Left colon (tissue), 2 donors: ENCODE data around the gene SCNN1G. TPM values are rescaled to one million over a fixed set of nuclear protein-coding genes. Genes with fewer than 3 reads are reported as not detected.
"Not testable (repeated sequence)": the region's sequence is repeated elsewhere in the genome, so short reads cannot be mapped to it uniquely, and the experiment has no call there.

Experiments
- ATAC-seq: fragments of 200-7000 bp; cut with Tn5 transposase; one replicate; pipeline ENCODE4 v1.9.1; 2020; ENCODE audit warnings: mild to moderate bottlenecking, moderate library complexity
- DNase-seq, 2 donors: peaks; one replicate each; pipeline ENCODE4 v3.0.0-alpha.2; 2020
- intact Hi-C, 2 donors: fragments of 100-400 bp; cut with DNase I in 1 of 2; cut with micrococcal nuclease in 1 of 2; formaldehyde crosslinking; loops; one replicate each; pipeline versions ENCODE4 v1.11.2 to v1.14.0; 2022; cut with DNase I, micrococcal nuclease
- total RNA-seq, 2 donors: library from RNA; stranded (reverse); fragmentation: NEBNext Ultra II Directional; extraction: Animal tissue kit (Norgen Biotek cat#: 25700); gene quantifications; one replicate each; pipeline ENCODE4 v1.2.1, GENCODE V29; 2021
- donor health status: DM: no; HTN: no; CAD: no.
- donor health status: DM: yes; HTN: yes; CAD: no.

SCNN1G gene
- total RNA-seq, 2 donors from 2014 or later = 4.9 to 90.3 TPM

GRCh38 chr16:23229714-23230113 lies 47.2 kb downstream of the SCNN1G start:
- peak; percentile 84 for ATAC-seq
- peak; percentile 38 to 79 for DNase-seq
- intact Hi-C loops = no loop called here

GRCh38 chr16:23232806-23233205 lies 50.3 kb downstream of the SCNN1G start:
- DNase-seq = peak; percentile 67 to 75
- peak; percentile 64 for ATAC-seq
- intact Hi-C loops = no loop called here

DNA sequence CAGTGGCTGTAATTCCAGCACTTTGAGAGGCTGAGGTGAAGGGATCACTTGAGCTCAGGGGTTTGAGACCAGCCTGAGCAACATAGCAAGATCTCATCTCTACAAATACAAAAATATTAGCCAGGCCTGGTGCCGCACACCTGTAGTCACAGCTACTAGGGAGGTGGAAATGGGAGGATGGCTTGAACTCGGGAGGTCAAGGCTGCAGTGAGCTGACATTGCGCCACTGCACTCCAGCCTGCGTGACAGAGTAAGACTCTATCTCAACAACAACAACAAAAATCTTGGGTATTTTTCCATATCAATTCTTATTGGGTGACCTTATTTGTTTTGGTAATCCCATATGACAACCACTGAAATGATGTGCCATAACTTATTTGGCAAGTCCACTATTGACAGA lies 52.6 kb downstream of the SCNN1G start:
- DNase-seq (no peak), ATAC-seq (no peak)
- intact Hi-C loops = no loop called here

DNA sequence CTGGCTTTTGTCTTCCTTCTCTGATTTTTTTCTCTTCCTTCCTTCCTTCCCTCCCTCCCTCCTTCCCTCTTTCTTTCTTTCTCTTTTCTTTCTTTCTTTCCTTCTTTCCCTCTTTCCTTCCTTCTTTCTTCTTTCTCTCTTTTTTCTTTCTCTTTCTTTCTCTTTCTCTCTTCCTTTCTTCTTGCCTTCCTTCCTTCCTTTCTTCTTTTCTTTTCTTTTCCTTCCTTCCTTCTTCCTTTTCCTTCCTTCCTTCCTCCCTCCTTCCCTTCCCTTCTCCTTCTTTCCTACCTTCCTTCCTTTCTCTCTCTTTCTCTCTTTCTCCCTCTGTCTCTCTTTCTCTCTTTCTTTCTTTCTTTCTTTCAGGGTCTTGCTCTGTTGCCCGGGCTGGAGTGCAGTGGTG lies 54.4 kb downstream of the SCNN1G start:
- ATAC-seq (no peak), DNase-seq (no peak)
- intact Hi-C loops = no loop called here

DNA sequence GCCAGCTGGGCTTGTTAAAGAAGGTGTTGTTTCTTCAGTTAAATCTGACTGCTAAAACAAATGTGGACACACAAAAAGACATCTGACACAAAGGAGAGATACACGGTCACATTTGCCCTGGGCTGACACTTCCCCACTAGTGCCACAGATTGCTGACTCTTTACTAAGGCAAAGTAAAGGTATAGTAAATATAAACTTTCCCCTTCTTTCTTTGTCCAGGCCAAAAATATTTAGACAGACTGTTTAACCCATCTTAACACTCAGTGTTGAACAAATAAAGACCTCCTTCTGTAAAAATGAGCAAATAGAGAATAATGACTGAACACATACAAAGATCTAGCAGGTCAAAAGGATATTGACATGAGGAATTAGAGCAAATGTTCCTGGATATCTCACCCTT lies 58.4 kb downstream of the SCNN1G start:
- ATAC-seq = no peak
- DNase-seq = no peak
- intact Hi-C loops = no loop called here

- DNase-seq = no peak
- intact Hi-C loops = no loop called here
- ATAC-seq = no peak
Measured at GRCh38 chr16:23244122-23244521, 61.6 kb downstream of the SCNN1G start.

GRCh38 chr16:23245268-23245667 lies 62.7 kb downstream of the SCNN1G start:
- DNase-seq = no peak
- intact Hi-C loops = no loop called here
- no peak for ATAC-seq

- ATAC-seq (no peak), DNase-seq (no peak)
- intact Hi-C loops = no loop called here
Measured at GRCh38 chr16:23248261-23249194, 66.0 kb downstream of the SCNN1G start.

DNA sequence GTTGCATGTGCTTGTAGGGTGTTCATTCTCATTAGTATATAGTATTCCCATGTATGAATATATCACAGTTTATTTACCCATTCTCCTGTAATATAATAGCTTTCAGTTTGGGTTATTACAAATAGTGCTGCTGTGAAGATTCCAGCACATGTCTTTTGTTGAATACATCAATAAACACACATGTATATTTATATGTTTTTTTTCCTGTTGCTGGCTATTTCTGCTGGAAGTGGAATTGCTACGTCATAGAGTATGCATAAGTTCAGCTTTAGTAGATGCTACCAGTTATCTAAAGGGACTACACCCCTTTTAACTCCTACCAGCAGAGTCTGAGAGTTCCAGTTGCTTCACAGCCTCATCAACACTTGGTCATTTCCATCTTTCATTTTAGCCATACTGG lies 67.3 kb downstream of the SCNN1G start:
- ATAC-seq (no peak), DNase-seq (no peak)
- intact Hi-C loops = no loop called here

DNA sequence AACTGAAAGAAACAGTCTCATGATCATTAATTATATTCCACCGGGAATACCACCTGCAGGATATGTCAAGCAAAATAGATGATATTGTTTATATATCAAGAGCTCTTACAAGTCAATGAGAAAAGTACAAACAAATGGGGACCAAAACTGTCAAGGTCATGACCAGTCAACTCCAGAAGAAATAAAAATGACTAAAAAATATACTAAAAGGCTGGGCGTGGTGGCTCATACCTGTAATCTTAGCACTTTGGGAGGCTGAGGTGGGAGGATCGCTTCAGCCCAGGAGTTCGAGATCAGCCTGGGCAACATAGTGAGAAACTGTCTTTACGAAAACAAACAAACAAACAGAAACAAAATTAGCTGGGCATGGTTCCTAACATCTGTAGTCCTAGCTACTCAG lies 69.8 kb downstream of the SCNN1G start:
- DNase-seq = no peak
- intact Hi-C loops = no loop called here
- no peak for ATAC-seq

GRCh38 chr16:23253650-23254049 lies 71.1 kb downstream of the SCNN1G start:
- DNase-seq, intact Hi-C loops: not testable (repeated sequence)

GRCh38 chr16:23254338-23254737 lies 71.8 kb downstream of the SCNN1G start:
- ATAC-seq (no peak), DNase-seq (no peak)
- intact Hi-C loops = no loop called here

More at GRCh38 chr16:23253650-23254049, 71.1 kb downstream of the SCNN1G start:
- not testable (repeated sequence) for ATAC-seq

DNA sequence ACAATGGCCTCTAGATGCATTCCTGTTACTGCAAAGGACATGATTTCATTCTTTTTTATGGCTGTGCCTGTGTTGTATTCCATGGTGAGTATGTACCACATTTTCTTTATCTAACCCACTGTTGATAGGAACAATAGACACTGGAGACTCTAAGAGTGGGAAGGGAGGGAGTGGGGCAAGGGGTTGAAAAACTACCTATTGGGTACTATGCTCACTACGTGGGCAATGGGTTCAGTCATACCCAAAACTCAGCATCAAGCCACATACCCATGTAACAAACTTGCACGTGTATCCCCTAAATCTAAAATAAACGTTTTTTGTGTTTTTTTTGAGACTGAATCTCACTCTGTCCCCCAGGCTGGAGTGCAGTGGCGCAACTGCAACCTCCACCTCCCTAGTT lies 72.5 kb downstream of the SCNN1G start:
- intact Hi-C loops = no loop called here
- DNase-seq = no peak
- no peak for ATAC-seq

- DNase-seq (peak in 1 of 2 donors; percentile 53), ATAC-seq (peak; percentile 79)
- intact Hi-C loops = no loop called here
Measured at GRCh38 chr16:23256440-23256839, 73.9 kb downstream of the SCNN1G start.

DNA sequence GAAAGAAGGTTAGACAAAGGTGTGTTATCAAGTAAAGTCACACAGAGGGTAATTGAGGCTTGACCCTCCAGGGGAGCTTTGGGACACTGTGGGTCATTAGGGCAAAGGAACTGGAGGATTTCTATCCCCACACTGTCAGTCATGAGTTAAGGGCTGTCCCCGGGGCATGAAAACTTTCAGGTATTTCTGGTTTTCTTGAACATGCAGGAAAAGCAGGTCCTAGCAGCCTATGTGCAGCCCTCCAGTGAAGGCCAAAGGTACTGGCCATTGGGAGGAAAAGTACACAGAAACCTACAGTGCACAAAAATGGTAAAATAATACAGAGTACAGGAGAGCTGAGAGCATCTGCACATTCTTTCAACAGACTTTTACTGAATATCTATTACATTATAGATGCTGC lies 75.1 kb downstream of the SCNN1G start:
- intact Hi-C loops = no loop called here
- peak; percentile 14 for ATAC-seq
- DNase-seq = no peak

- DNase-seq (peak in 1 of 2 donors; percentile 69), ATAC-seq (peak; percentile 55)
- intact Hi-C loops = no loop called here
Measured at GRCh38 chr16:23258919-23259237, 76.3 kb downstream of the SCNN1G start.

Other genes with a start within 250 kb of the SCNN1G start
- 1 to 10 TPM; 5.8 to 7.5 TPM for gene USP31, start 33.3 kb upstream of the SCNN1G start, total RNA-seq
- 100 to 1,000 TPM; 322 to 715 TPM for gene SCNN1B, start 119.6 kb downstream of the SCNN1G start, total RNA-seq